Raji (cell line): Measurements from ENCODE around the gene DHX34.

Source experiments
- POLR2A ChIP-seq: IDR thresholded peaks from 2 replicates; pipeline ENCODE4 v1.6.1; 2011; ENCODE audit warnings: low read depth, low read length, control low read depth; ENCODE audit not compliant: insufficient read depth

Gene DHX34

DNA sequence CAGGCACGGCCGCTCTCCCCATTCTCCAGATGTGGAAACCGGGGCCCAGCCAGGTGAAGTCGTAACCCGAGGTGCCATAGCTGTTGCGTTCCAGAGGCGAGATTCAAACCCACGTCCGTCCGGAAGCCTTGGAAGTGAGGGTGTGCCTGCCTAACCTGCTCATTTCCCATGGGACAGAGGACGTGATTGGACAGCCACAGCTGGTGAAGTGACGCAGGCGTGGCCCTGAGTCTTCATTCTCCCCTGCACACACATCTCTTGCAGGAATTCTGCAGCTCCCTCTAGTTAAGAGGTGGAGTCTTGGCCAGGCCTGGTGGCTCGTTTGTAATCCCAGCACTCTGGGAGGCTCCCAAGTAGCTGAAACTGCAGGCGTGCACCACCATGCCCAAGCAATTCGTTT lies 53.4 kb downstream of the DHX34 start:
- TF ChIP-seq POLR2A, result no peak

DNA sequence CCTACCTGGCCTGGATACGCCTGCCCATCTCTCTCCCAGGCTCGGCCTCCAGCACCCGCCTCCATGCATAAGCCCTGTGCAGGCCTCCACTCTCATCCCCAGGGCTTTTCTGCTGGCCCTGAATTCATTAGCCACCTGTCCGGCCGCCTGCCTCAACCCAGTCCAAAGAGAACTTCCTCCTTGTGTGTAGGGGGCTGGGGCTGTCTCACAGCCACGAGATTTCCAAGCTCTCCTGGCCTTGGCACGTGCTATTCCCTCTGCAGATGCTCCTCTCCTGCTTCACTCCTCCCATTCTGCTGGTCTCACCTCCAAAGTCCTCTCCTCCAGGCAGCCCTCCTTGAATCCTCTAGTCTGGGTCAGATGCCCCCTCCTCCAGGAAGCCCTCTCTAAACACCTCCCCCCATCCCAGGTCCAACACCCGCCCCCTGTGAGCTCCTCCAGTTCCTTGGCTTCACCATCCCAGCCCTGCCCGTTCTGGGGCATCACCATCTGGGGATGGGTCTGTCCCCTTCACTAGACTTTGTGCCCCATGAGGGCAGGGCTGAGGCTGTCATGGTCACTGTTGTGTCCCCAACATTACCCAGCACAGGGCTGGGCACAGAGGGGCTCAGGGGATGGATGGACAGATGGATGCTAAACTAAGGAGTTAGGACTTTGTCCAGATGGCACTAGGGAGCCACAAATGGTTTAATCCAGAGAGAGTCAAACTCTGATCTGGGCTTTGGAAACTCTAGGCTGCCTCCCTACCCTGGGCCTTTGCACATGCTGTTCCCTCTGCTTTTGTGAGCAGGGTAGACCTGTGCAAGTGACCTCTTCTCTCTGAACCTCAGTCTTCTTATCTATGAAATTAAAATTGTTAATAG lies 55.5 kb downstream of the DHX34 start:
- TF ChIP-seq POLR2A, result no peak

DNA sequence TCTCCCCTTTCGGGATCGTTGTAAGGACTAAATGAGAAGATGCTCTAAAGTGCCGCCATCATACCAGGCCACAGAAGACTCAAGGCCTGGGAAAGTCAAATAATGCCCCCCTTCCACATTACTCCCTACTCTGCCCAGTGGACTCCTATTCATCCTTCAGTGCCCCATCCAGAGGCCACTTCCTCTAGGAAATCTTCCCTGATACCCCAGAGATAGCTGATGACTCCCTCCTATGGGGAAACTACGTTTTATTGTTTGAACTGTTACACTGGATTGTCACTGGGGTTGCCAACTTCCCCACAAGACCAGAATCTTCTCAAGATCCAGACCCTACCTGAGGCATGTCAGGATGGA lies 56.1 kb downstream of the DHX34 start:
- TF ChIP-seq POLR2A, result no peak

DNA sequence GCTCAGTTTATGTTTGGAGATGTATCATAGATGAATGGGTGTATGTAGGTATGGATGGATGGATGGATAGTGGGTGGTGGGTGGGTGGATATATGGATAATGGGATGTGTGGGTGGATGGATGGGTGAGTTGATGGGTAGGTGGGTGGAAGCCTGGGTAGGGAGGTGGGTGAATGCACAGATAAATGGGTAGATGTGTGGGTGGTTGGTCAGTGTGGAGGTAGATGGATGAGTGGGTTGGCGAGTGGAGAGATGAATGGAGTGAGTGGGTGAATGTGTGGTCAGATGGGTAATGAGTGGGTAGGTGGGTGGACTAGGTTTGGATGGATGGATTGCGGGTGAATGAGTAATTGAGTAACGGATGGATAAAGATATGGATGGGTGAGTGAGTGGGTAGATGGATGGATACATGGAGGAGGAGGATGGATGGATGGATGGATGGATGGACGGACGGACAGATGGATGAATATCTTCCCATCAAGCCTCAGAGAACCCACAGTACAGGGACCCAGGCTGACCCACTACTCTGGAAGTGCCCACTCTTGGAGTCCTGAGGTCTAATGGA lies 56.8 kb downstream of the DHX34 start:
- TF ChIP-seq POLR2A, result no peak

DNA sequence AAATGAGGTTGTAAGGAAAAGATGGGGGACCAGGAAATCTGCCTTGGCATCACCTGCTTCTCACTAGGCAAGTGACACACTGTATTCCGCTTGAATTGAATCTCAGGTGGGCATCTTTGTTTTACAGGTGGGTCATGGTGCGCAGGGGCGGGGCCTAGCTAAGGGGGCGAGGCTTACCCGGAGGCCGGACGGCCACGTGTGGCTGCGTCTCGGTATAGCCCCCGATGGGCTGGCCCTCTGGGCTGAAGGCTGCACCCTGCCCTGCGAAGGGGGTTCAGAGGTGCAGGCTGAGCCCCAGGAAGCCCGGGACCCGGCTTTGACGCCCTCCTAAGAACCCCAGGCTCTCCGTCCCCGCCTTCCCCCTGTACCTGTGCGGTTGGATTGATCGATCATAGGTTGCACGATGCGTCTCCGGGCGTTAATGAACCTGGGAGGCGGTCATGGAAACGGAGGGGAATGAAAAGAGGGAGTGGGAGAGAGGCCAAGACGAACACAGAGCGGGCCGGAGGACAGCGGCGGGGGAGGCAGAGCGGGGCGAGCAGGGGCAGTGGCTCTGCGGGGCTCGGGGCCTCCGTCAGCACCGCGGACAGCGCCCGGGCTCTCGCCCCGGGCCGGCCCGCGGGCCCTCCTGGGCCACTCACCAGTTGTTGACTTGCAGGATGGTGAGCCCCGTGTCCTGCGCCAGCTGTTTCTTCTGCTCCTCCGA lies 57.7 kb downstream of the DHX34 start:
- no peak for TF ChIP-seq POLR2A

DNA sequence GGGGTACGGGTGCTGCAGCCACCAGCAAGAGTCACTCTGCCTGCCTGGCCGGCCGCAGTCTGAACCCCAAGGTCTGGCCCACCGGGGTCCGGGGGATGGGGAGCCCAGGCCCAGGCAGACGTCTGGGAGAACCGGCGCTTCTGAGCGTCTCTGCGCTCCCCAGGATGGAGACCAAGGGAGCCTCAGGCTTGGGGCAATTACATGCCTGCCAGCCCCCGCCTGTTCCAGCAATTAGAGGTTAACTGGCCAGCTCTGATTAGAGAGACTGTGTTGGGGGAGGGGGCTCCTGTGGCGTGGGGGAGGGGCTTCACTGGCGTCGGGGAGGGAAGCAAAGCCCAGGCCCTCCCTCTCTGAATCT lies 58.3 kb downstream of the DHX34 start:
- TF ChIP-seq POLR2A, result no peak

DNA sequence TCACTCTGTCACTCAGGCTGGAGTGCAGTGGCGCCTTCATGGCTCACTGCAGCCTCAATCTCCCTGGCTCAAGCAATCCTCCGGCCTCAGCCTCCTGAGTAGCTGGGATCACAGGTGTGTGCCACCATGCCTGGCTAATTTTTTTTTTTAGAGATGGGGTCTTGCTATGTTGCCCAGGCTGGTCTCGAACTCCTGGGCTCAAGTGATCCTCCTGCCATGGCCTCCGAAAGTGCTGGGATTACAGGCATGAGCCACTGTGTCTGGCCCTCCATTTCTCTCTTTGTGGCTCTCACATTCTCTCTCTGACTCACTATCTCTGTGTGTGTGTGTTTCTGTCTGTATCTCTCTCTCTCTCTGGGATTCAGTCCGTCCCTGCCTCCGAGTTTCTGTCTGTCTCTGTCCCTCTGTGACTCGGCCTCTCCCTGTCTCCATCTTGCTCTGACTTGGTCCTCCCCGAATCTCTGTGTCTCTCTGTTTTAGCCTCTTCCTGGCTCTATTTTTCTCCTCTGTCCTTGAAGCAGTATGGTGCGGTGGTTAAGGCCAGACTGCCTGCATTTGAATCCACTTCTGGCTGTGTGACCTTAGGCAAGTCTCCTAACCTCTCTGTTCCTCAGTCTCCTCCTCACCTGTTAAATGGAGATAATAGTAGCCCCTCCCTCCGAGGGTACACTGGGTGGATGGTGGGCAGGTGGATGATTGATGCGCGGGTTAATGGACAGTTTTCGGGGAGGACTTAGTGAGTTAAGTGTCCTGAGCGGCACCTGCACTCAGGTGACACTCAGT lies 59.2 kb downstream of the DHX34 start:
- TF ChIP-seq POLR2A, result no peak

DNA sequence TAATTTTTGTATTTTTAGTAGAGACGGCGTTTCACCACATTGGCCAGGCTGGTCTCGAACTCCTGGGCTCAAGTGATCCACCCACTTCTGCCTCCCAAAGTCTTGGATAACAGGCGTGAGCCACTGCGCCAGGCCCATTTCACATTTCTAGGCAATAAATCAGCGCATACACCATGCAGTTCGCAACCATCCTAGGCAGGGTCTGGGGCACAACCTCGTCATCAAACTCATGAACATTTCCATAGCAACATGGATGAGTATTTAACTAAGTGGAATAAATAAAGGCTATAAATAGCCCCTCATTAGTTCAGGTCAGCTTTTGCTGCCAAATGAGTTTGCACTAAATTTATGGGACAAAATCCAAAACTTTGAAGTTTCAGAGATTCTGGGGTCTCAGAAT lies 62.0 kb downstream of the DHX34 start:
- no peak for TF ChIP-seq POLR2A

DNA sequence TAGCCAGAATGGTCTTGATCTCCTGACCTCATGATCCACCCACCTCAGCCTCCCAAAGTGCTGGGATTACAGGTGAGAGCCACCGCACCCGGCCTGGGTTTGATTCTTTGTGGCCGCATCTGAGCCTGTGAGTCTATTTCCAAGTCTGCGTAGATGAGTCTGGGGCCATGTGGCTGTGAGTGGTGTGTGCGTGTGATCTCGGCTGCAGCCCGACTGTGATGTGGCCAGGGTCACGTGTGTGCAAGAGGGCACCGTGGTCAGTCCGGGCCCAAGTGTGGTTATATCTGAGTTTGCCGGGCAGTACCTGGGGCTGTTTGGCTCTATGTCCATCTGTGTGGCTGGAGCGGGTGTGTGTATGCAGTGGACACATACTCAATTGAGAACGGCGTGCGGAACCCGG lies 64.8 kb downstream of the DHX34 start:
- no peak for TF ChIP-seq POLR2A

DNA sequence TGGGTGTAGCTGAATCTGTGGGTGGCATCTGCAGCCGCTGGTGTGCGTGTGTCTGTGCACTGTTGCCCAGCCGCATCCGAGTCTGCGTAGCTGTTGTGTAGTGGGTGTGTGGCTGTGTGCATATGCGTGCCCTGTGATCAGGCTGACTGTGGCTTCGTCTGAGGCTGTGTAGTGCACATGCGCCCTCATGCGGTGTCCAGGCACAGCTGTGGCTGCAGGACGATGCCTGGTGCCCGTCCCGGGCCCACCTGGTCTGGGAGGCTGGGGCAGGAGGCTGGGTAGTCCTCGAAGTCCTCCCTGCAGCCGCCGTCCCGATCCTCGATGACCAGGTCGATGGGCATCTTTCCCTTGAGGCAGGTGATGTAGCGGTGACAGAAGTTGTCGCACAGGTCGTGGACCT lies 65.4 kb downstream of the DHX34 start:
- TF ChIP-seq POLR2A, result no peak

DNA sequence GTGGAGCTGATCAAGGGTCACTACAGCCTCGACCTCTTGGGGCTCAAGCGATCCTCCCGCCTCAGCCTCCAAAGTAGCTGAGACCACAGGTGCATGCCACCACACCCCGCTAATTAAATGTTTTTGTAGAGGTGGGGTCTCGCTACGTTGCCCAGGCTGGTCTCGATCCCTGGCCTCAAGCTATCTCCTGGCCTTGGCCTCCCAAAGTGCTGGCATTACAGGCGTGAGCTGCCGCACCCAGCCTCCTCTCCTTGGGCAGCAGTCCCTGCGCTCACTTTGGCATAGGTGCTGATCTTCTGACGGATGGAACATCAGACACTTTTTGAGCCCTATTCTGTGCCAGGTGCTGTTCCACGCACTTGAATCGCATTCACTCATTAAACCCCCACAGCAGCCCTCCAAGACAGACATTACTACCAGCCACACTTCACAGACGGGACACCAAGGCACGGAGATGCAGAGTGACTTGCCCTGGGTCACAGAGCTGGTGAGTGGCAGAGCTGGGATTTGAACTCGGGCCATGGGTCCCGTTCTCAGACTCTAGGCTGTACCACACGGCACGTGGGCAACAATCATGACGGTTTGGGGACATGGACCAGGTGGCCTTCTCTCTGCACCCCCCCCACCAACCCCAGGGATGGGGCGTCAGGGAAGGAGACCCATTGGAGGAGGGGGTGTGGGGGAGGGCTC lies 67.0 kb downstream of the DHX34 start:
- TF ChIP-seq POLR2A, result no peak

DNA sequence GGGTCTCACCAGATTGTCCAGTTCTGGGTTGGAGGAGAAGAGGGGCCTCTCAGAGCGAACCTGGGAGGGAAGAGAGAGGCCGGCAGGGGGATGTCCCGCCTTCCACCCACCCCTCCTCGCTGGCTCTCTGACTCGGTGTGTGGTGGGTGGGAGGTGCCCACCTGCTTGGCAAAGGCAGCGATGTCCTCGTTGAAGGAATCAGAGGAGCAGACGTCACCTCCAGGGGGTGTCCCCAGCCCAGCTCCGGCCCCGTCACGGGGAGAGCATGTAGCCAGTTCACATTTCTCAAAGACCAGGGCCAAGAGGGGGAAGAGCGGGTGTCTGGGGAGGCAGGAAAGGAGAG lies 67.5 kb downstream of the DHX34 start:
- TF ChIP-seq POLR2A, result no peak

DNA sequence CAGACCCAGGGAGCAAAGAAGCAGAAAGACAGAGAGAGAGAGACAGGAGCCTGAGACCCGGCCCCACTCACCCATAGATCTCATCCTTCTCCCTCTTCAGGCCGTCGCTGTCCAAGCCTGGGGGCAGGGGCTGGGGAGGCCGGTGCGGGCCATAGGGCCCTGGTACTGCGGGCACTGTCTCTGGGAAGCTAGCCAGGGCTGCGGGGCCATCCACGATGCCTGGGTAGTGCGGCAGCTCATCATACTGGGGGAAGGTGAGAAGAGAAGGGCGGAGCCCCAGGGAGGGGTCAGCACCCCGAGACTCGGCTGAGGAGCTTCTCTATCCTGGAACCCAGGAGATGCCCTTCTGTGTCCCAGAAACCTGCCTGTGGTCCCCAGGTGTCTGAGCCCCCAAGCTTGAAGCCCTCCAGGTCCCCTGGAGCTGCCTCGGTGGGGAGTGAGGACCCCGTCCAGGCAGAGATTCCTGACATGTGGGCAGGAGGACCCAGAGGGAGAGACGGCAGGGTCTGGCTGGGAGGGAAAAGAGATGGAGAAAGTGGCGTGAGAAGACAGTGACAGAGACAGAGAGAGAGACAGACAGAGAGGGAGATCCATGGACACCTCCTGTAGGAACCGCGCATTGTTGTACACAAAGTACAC lies 68.1 kb downstream of the DHX34 start:
- no peak for TF ChIP-seq POLR2A

DNA sequence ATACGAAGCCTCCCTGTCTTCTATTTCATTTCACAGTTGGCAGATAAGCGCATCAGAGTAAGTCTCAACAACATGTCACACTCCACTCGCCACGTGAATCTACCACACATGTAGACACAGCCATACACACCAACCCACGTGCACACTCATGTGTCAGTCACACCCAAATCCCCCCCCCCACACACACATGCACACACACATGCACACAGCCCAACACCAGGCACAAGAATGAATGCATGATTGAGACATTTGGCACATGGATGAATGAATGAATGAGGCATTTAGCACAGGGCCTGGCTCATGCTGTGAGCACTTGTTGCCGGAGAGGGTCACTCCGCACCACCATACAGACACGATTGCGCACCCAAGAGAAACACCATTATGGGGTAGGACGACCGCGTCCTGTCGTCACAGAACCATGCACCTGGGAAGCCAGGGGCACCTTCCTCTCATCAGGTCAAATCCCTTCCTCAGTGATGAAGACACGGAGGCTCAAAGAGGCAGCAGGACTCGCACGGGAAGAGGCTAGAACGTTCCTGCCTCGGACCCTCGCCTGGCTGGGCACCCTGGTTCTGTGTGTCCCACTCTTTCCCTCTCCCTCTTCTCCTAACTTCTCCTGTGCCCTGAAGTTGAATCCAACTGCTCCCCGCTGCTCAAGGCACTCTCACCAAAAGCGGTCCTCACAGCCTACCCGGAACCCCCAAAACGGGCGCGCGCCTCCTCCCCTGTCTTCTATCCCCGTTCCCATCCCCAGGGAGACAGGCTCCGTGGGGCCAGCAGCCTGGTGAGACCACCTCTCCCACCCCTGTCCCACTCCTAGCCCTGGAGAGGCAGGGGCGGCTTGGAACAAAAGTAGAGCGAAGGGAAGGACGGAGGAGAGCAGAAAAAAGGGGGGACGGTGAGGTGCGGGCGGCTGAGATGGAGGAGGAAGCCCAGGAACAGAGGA lies 68.9 kb downstream of the DHX34 start:
- TF ChIP-seq POLR2A, result no peak

DNA sequence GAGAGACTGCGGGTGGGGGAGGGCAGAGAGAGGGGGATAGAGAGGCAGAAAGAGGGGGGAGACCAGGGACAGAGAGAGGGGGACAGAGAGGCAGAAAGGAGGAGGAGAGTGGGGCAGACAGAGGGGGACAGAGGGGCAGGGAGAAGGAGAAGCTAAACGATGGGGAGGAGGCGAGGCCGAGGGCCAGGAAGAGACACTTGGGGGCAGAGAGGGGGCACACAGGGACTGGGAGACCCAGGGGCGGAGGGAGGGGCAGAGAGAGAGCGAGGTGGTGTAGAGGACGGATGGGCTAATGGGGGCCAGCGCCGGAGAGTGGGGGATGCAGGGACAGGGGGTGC lies 69.5 kb downstream of the DHX34 start:
- no peak for TF ChIP-seq POLR2A
